Fibroblast of skin of left quadriceps (primary cell): ENCODE measurements around the gene CWF19L1.
A peak's percentile ranks its signal among the peaks of the same experiment; 100 is the strongest.
"Not testable (repeated sequence)": the region's sequence is repeated elsewhere in the genome, so short reads cannot be mapped to it uniquely, and the experiment has no call there.

Source experiments
- DNase-seq, 2 experiments: peaks; one replicate each; pipeline ENCODE4 v3.0.0-alpha.2; 2013; ENCODE audit warnings: low read depth in 2 of 2

The CWF19L1 gene

GRCh38 chr10:100267239-100268104 lies at the start of gene CWF19L1:
TSS of gene CWF19L1 (minus strand) at chr10:100267638. CDS start at chr10:100267593, 45 bp downstream.
- DNase-seq: peak; percentile 64 to 65

- no peak for DNase-seq
These were observed 48.2 kb upstream of the CWF19L1 start for GRCh38 chr10:100315615-100316014.

GRCh38 chr10:100311298-100311697 lies 43.9 kb upstream of the CWF19L1 start:
- no peak for DNase-seq

GRCh38 chr10:100307684-100308083 lies 40.2 kb upstream of the CWF19L1 start:
- DNase-seq: no peak

GRCh38 chr10:100306861-100307260 lies 39.4 kb upstream of the CWF19L1 start:
- no peak for DNase-seq

GRCh38 chr10:100304414-100304813 lies 37.0 kb upstream of the CWF19L1 start:
- DNase-seq: no peak

- no peak for DNase-seq
These were observed 36.4 kb upstream of the CWF19L1 start for GRCh38 chr10:100303724-100304319.

GRCh38 chr10:100301123-100301522 lies 33.7 kb upstream of the CWF19L1 start:
- not testable (repeated sequence) for DNase-seq

GRCh38 chr10:100297242-100297641 lies 29.8 kb upstream of the CWF19L1 start:
- no peak for DNase-seq

- no peak for DNase-seq
These were observed 25.6 kb upstream of the CWF19L1 start for GRCh38 chr10:100293066-100293465.

GRCh38 chr10:100292300-100292699 lies 24.9 kb upstream of the CWF19L1 start:
- not testable (repeated sequence) for DNase-seq

GRCh38 chr10:100291356-100291755 lies 23.9 kb upstream of the CWF19L1 start:
- DNase-seq: no peak

GRCh38 chr10:100289641-100290040 lies 22.2 kb upstream of the CWF19L1 start:
- DNase-seq: no peak

GRCh38 chr10:100288196-100288595 lies 20.8 kb upstream of the CWF19L1 start:
- DNase-seq: no peak

GRCh38 chr10:100287756-100288155 lies 20.3 kb upstream of the CWF19L1 start:
- no peak for DNase-seq

- DNase-seq: peak; percentile 51 to 56
These were observed 18.9 kb upstream of the CWF19L1 start, which contains the start of gene BLOC1S2 for GRCh38 chr10:100286051-100287033. TSS of gene BLOC1S2 (minus strand) at chr10:100286680. CDS start at chr10:100286659, 21 bp downstream.

- not testable (repeated sequence) for DNase-seq
These were observed 17.9 kb upstream of the CWF19L1 start for GRCh38 chr10:100285326-100285725.

GRCh38 chr10:100282907-100283306 lies 15.5 kb upstream of the CWF19L1 start:
- no peak for DNase-seq

- not testable (repeated sequence) for DNase-seq
These were observed 9.5 kb upstream of the CWF19L1 start for GRCh38 chr10:100276971-100277370.

- no peak for DNase-seq
These were observed 1.5 kb downstream of the CWF19L1 start for GRCh38 chr10:100265821-100266485.

GRCh38 chr10:100254191-100254590 lies 13.2 kb downstream of the CWF19L1 start:
- DNase-seq: no peak
